GM12873 (cell line): ENCODE measurements around the gene ICAM4.

Source experiments
- CTCF ChIP-seq: IDR thresholded peaks from 2 replicates; pipeline ENCODE4 v1.5.1; 2012; ENCODE audit warnings: low read depth, mild to moderate bottlenecking, moderate library complexity, low read length, control low read depth; ENCODE audit not compliant: insufficient read depth; ENCODE audit errors: missing control alignments

Gene ICAM4

GRCh38 chr19:10259162-10259905 lies 27.4 kb upstream of the ICAM4 start:
- TF ChIP-seq CTCF, result peak; percentile 85

- no peak for TF ChIP-seq CTCF
Observed at GRCh38 chr19:10260141-10260584, 26.6 kb upstream of the ICAM4 start.

DNA sequence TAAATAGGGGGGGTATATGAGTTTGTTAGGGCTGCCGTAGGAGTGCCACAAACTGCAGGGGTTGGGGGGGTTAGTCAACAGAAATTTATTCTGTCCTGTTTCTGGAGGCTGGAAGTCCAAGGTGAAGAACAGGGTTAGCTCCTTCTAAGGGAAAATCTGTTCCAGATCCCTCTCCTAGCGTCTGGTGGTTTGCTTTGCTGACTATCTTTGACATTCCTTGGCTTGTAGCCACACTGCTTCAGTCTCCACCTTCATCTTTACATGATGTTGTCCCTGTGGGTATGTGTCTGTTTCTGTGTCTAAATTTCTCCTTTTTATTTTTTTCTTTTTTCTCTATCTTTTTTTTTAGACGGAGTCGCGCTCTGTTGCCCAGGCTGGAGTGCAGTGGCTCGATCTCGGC lies 24.0 kb upstream of the ICAM4 start:
- no peak for TF ChIP-seq CTCF

DNA sequence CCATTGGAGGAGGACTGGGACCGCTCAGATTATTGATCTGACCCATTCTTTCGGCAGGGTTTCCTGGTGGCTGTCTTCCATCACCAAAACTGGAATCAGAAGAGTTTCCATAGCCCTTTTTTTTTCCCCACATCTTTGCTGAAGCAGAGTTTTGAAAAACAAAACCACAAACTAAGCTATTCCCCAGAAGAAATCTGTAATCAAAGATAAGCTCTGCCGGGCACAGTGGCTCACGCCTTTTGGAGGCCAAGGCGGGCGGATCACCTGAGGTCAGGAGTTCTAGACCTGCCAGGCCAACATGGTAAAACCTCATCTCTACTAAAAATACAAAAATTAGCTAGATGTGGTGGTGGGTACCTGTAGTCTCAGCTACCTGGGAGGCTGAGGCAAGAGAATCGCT lies 20.0 kb upstream of the ICAM4 start:
- TF ChIP-seq CTCF, result no peak

- no peak for TF ChIP-seq CTCF
Observed at GRCh38 chr19:10268071-10268470, 18.7 kb upstream of the ICAM4 start.

- peak; percentile 88 for TF ChIP-seq CTCF
Observed at GRCh38 chr19:10269333-10270179, 17.2 kb upstream of the ICAM4 start.

GRCh38 chr19:10270180-10270615 lies 16.6 kb upstream of the ICAM4 start:
- no peak for TF ChIP-seq CTCF
